Endodermal cell (in vitro differentiated cells): Measurements from ENCODE around the gene ANKMY1. TPM values are rescaled to one million over a fixed set of nuclear protein-coding genes. Genes with fewer than 3 reads are reported as not detected.

ENCODE experiments used
- DNase-seq: peaks from one replicate; pipeline ENCODE4 v3.0.0-alpha.2; 2017
- H3K27ac ChIP-seq: 2 replicates; pipeline ENCODE4 v1.5.1; 2013; ENCODE audit warnings: mild to moderate bottlenecking, low read depth, low read length, moderate library complexity
- H3K27me3 ChIP-seq: 2 replicates; pipeline ENCODE4 v1.6.1; 2013; ENCODE audit warnings: mild to moderate bottlenecking, low read length, moderate library complexity; ENCODE audit not compliant: insufficient read depth, control insufficient read depth, poor library complexity, severe bottlenecking
- H3K36me3 ChIP-seq: 2 replicates; pipeline ENCODE4 v1.7.0; 2013; ENCODE audit warnings: mild to moderate bottlenecking, low read length, moderate library complexity; ENCODE audit not compliant: control insufficient read depth, insufficient read depth
- H3K4me1 ChIP-seq: one replicate; pipeline ENCODE4 v1.7.0; 2013; ENCODE audit warnings: low read length; ENCODE audit not compliant: control insufficient read depth, insufficient read depth
- H3K4me3 ChIP-seq: 2 replicates; pipeline ENCODE4 v1.5.1; 2013; ENCODE audit warnings: mild to moderate bottlenecking, low read length, moderate library complexity
- H3K9ac ChIP-seq: 2 replicates; pipeline ENCODE4 v1.6.1; 2013; ENCODE audit warnings: mild to moderate bottlenecking, low read length, moderate library complexity; ENCODE audit not compliant: poor library complexity, severe bottlenecking; ENCODE audit errors: extremely low read depth
- H3K9me3 ChIP-seq: 2 replicates; pipeline ENCODE4 v1.6.1; 2013; ENCODE audit warnings: mild to moderate bottlenecking, low read length, moderate library complexity; ENCODE audit not compliant: control insufficient read depth
- H3K27ac Mint-ChIP-seq: 2 replicates; pipeline ENCODE4 v1.8.0; 2020; ENCODE audit warnings: mixed read lengths
- H3K27me3 Mint-ChIP-seq: 2 replicates; pipeline ENCODE4 v1.8.0; 2021; ENCODE audit warnings: mild to moderate bottlenecking, mixed read lengths; ENCODE audit not compliant: insufficient read depth
- H3K36me3 Mint-ChIP-seq: 2 replicates; pipeline ENCODE4 v1.8.0; 2020; ENCODE audit warnings: low read depth, mixed read lengths
- H3K4me1 Mint-ChIP-seq: 2 replicates; pipeline ENCODE4 v1.8.0; 2020; ENCODE audit warnings: mixed read lengths
- H3K4me3 Mint-ChIP-seq: 2 replicates; pipeline ENCODE4 v1.8.0; 2020; ENCODE audit warnings: mild to moderate bottlenecking, moderate library complexity, mixed read lengths
- H3K9me3 Mint-ChIP-seq: 2 replicates; pipeline ENCODE4 v1.8.0; 2020; ENCODE audit warnings: mild to moderate bottlenecking, mixed read lengths
- whole genome bisulfite sequencing, 2 experiments: methylation state at CpG; one replicate each; pipeline versions ENCODE4 v1.1.5 to v1.1.7; 2013; ENCODE audit warnings: missing lambda C conversion rate in 2 of 2, mixed read lengths in 1 of 2; ENCODE audit not compliant: insufficient coverage in 1 of 2, insufficient read length in 1 of 2; 5-methylcytosine and 5-hydroxymethylcytosine counted together
- total RNA-seq, 2 donors: library from RNA; stranded (reverse); fragmentation: NEBNext Ultra II Directional in 1 of 2; extraction: Animal tissue kit (Norgen Biotek cat#: 25700) in 1 of 2; gene quantifications; 2 replicates in 1 of 2; 3 replicates in 1 of 2; pipeline ENCODE4 v1.2.1, GENCODE V29; 2021
- TF ChIP-seq, protein P1 (sequence below): fragments of 200-600 bp; sonication (generic); conservative IDR thresholded peaks from 2 replicates; pipeline ENCODE4 v1.5.0; 2021; ENCODE audit warnings: antibody characterized with exemption, mild to moderate bottlenecking

Gene ANKMY1
- total RNA-seq, 2 donors from 2014 or later, result 7.4 to 13.3 TPM

GRCh38 chr2:240473211-240473610, 84.6 kb downstream of the ANKMY1 start:
- no peak overlapping the region for H3K9ac ChIP-seq

DNA sequence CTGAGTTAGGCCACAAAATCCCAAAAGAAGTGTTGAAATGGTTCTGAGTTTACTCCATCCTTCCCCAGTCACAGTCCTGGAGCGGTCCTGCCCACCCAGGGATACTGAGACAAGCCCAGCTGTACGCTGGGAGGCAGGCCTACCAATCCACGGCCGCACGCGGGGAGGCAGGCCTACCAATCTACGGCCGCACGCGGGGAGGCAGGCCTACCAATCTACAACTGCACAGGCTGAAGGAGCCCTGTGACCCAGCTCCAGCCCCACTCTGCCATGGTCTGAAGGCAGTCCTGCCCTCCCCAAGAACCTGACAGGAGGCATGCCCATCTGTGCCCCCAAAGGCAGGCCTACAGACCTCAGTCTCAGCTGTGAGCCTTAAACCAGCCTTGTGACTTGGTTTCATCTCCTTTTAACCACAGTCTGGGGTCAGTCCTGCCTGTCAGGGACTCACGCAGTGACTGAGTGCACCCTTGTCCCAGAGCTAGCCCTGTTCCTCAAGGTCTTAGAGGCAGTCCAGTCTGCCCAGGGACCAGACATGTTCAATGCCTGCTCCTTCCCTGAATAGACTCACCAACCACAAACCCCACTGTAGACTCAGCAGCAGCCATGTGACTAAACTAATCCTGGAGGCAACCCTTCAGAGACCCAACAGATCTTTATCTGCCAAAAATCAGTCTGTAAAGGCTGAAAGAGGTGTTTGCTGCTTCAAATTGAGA, 85.6 kb downstream of the ANKMY1 start:
- peaks cover 20% of the 10 kb centered on the region for H3K9me3 ChIP-seq
- no peak overlapping the region for H3K27ac ChIP-seq
- H3K9me3 Mint-ChIP-seq, result peaks cover 11% of the 10 kb centered on the region
- no peaks in the 10 kb centered on the region for H3K4me1 ChIP-seq
- peak; percentile 37 for DNase-seq
- no peak overlapping the region for H3K27ac Mint-ChIP-seq
- no peaks in the 10 kb centered on the region for H3K27me3 ChIP-seq
- no peak overlapping the region for H3K4me3 ChIP-seq
- no peaks in the 10 kb centered on the region for H3K36me3 Mint-ChIP-seq
- TF ChIP-seq, protein P1, sequence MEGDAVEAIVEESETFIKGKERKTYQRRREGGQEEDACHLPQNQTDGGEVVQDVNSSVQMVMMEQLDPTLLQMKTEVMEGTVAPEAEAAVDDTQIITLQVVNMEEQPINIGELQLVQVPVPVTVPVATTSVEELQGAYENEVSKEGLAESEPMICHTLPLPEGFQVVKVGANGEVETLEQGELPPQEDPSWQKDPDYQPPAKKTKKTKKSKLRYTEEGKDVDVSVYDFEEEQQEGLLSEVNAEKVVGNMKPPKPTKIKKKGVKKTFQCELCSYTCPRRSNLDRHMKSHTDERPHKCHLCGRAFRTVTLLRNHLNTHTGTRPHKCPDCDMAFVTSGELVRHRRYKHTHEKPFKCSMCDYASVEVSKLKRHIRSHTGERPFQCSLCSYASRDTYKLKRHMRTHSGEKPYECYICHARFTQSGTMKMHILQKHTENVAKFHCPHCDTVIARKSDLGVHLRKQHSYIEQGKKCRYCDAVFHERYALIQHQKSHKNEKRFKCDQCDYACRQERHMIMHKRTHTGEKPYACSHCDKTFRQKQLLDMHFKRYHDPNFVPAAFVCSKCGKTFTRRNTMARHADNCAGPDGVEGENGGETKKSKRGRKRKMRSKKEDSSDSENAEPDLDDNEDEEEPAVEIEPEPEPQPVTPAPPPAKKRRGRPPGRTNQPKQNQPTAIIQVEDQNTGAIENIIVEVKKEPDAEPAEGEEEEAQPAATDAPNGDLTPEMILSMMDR, result no peak
- no peaks in the 10 kb centered on the region for H3K36me3 ChIP-seq
- 87 to 100% methylated on average over 1 to 11 of the region's 11 CpGs for WGBS, 2 experiments
- no peak overlapping the region for H3K4me3 Mint-ChIP-seq
- H3K9ac ChIP-seq, result no peak overlapping the region
- peaks cover 8% of the 10 kb centered on the region for H3K27me3 Mint-ChIP-seq
- no peaks in the 10 kb centered on the region for H3K4me1 Mint-ChIP-seq

More at GRCh38 chr2:240473211-240473610, 84.6 kb downstream of the ANKMY1 start:
- 96 to 100% methylated on average over 2 to 3 of the region's 4 CpGs for WGBS, 2 experiments
- no peak for DNase-seq
- TF ChIP-seq, protein P1, result no peak
- H3K27me3 Mint-ChIP-seq, result peaks cover 8% of the 10 kb centered on the region
- Histone ChIP-seq H3K27me3 (no peaks in the 10 kb centered on the region), H3K27ac (no peak overlapping the region), H3K36me3 (no peaks in the 10 kb centered on the region), H3K4me1 (no peaks in the 10 kb centered on the region), H3K4me3 (no peak overlapping the region), H3K9me3 (peaks cover 20% of the 10 kb centered on the region)
- peaks cover 11% of the 10 kb centered on the region for H3K9me3 Mint-ChIP-seq
- H3K36me3 Mint-ChIP-seq, result no peaks in the 10 kb centered on the region
- no peaks in the 10 kb centered on the region for H3K4me1 Mint-ChIP-seq
- no peak overlapping the region for H3K4me3 Mint-ChIP-seq
- H3K27ac Mint-ChIP-seq, result no peak overlapping the region

GRCh38 chr2:240469740-240470139, 88.0 kb downstream of the ANKMY1 start:
- Histone ChIP-seq H3K27ac (no peak overlapping the region), H3K9ac (no peak overlapping the region), H3K36me3 (no peaks in the 10 kb centered on the region), H3K4me3 (no peak overlapping the region), H3K27me3 (no peaks in the 10 kb centered on the region), H3K4me1 (no peaks in the 10 kb centered on the region), H3K9me3 (peaks cover 10% of the 10 kb centered on the region)
- Mint-ChIP-seq H3K27ac (no peak overlapping the region), H3K9me3 (peaks cover 11% of the 10 kb centered on the region), H3K27me3 (peaks cover 6% of the 10 kb centered on the region), H3K4me3 (no peak overlapping the region), H3K4me1 (no peaks in the 10 kb centered on the region), H3K36me3 (peaks cover 3% of the 10 kb centered on the region)
- 94 to 96% methylated on average over 5 to 6 of the region's 6 CpGs for WGBS, 2 experiments
- TF ChIP-seq, protein P1, result no peak
- no peak for DNase-seq
